IPS DF 6.9 (cell line): ENCODE data around the gene RCSD1.
"Not testable (repeated sequence)": the region's sequence is repeated elsewhere in the genome, so short reads cannot be mapped to it uniquely, and the experiment has no call there.

Source experiments
- DNase-seq: peaks from one replicate; pipeline ENCODE4 v3.0.0-alpha.2; 2013; ENCODE audit warnings: low read depth, low spot score
- H3K27ac ChIP-seq: one replicate; pipeline ENCODE4 v1.5.1; 2013; ENCODE audit warnings: low read length, control low read depth
- H3K27me3 ChIP-seq: 2 replicates; pipeline ENCODE4 v1.6.1; 2013; ENCODE audit warnings: mild to moderate bottlenecking, low read length; ENCODE audit not compliant: control insufficient read depth, insufficient read depth
- H3K36me3 ChIP-seq: 2 replicates; pipeline ENCODE4 v1.6.1; 2013; ENCODE audit warnings: low read length; ENCODE audit not compliant: control insufficient read depth, insufficient read depth
- H3K4me1 ChIP-seq: 2 replicates; pipeline ENCODE4 v1.6.1; 2013; ENCODE audit warnings: low read length; ENCODE audit not compliant: control insufficient read depth, insufficient read depth
- H3K4me3 ChIP-seq: 2 replicates; pipeline ENCODE4 v1.5.1; 2013; ENCODE audit warnings: mild to moderate bottlenecking, low read length
- H3K9me3 ChIP-seq: 2 replicates; pipeline ENCODE4 v1.6.1; 2013; ENCODE audit warnings: low read length, inconsistent platforms; ENCODE audit not compliant: control insufficient read depth, insufficient read depth
- WGBS: extraction: QIAGEN DNeasy Blood & Tissue Kit; methylation state at CpG from one replicate; pipeline ENCODE4 v1.1.7; 2013; ENCODE audit warnings: mixed read lengths, missing lambda C conversion rate; ENCODE audit not compliant: insufficient read length, insufficient coverage; 5-methylcytosine and 5-hydroxymethylcytosine counted together

RCSD1 gene

GRCh38 chr1:167599957-167600581, 30.0 kb upstream of the RCSD1 start:
- WGBS = no CpG with 5 or more reads among the region's 5 CpGs
- H3K9me3 ChIP-seq = no peaks in the 10 kb centered on the region
- no peaks in the 10 kb centered on the region for H3K27me3 ChIP-seq
- H3K27ac ChIP-seq = no peak overlapping the region
- no peaks in the 10 kb centered on the region for H3K4me1 ChIP-seq
- H3K36me3 ChIP-seq = no peaks in the 10 kb centered on the region
- no peak for DNase-seq
- no peak overlapping the region for H3K4me3 ChIP-seq

- Histone ChIP-seq H3K4me3 (no peak overlapping the region), H3K36me3 (no peaks in the 10 kb centered on the region), H3K27ac (no peak overlapping the region), H3K9me3 (peaks cover under 1% of the 10 kb centered on the region; the same call in 1 of the 2 replicates), H3K27me3 (no peaks in the 10 kb centered on the region), H3K4me1 (no peaks in the 10 kb centered on the region)
- no CpG with 5 or more reads among the region's 8 CpGs for WGBS
- no peak for DNase-seq
Observed at GRCh38 chr1:167601442-167602383, 28.3 kb upstream of the RCSD1 start.

- Histone ChIP-seq H3K27me3 (no peaks in the 10 kb centered on the region), H3K36me3 (no peaks in the 10 kb centered on the region), H3K9me3 (peaks cover 1% of the 10 kb centered on the region), H3K4me1 (no peaks in the 10 kb centered on the region), H3K27ac (no peak overlapping the region), H3K4me3 (no peak overlapping the region)
- WGBS = no CpG with 5 or more reads among the region's 8 CpGs
- no peak for DNase-seq
Observed at GRCh38 chr1:167602840-167603239, 27.2 kb upstream of the RCSD1 start.

- WGBS = no CpG with 5 or more reads among the region's 3 CpGs
- no peak for DNase-seq
- no peaks in the 10 kb centered on the region for H3K27me3 ChIP-seq
- no peak overlapping the region for H3K27ac ChIP-seq
- H3K4me1 ChIP-seq = no peaks in the 10 kb centered on the region
- peaks cover 1% of the 10 kb centered on the region for H3K9me3 ChIP-seq
- no peak overlapping the region for H3K4me3 ChIP-seq
- 0 out of 2 replicates have a peak, but pooled peaks cover 2% of the 10 kb centered on the region for H3K36me3 ChIP-seq
Observed at GRCh38 chr1:167605576-167605975, 24.5 kb upstream of the RCSD1 start.

- Histone ChIP-seq H3K36me3 (0 out of 2 replicates have a peak, but pooled peaks cover 2% of the 10 kb centered on the region), H3K27ac (no peak overlapping the region), H3K4me1 (no peaks in the 10 kb centered on the region), H3K4me3 (no peak overlapping the region), H3K27me3 (no peaks in the 10 kb centered on the region), H3K9me3 (no peaks in the 10 kb centered on the region; the same call in 1 of the 2 replicates)
- no CpG with 5 or more reads among the region's 1 CpG for WGBS
- DNase-seq = no peak
Observed at GRCh38 chr1:167611983-167612382, 18.0 kb upstream of the RCSD1 start.

GRCh38 chr1:167612587-167613385, 17.2 kb upstream of the RCSD1 start:
- Histone ChIP-seq H3K9me3 (no peaks in the 10 kb centered on the region; the same call in 1 of the 2 replicates), H3K36me3 (0 out of 2 replicates have a peak, but pooled peaks cover 2% of the 10 kb centered on the region), H3K27me3 (no peaks in the 10 kb centered on the region), H3K27ac (no peak overlapping the region), H3K4me3 (no peak overlapping the region), H3K4me1 (peaks cover 5% of the 10 kb centered on the region; the same call in 1 of the 2 replicates)
- no CpG with 5 or more reads among the region's 2 CpGs for WGBS
- DNase-seq = no peak

GRCh38 chr1:167613984-167614383, 16.0 kb upstream of the RCSD1 start:
- DNase-seq, H3K4me1 ChIP-seq, H3K9me3 ChIP-seq, H3K27ac ChIP-seq, H3K27me3 ChIP-seq, H3K36me3 ChIP-seq, H3K4me3 ChIP-seq: not testable (repeated sequence)
- no CpG with 5 or more reads among the region's 2 CpGs for WGBS

GRCh38 chr1:167614851-167615250, 15.2 kb upstream of the RCSD1 start:
- no peak for DNase-seq
- Histone ChIP-seq H3K9me3 (no peaks in the 10 kb centered on the region), H3K27ac (no peak overlapping the region), H3K36me3 (no peaks in the 10 kb centered on the region), H3K4me3 (no peak overlapping the region), H3K27me3 (no peaks in the 10 kb centered on the region), H3K4me1 (peaks cover 5% of the 10 kb centered on the region; the same call in 1 of the 2 replicates)
- WGBS = no CpG with 5 or more reads among the region's 1 CpG

GRCh38 chr1:167616521-167616920, 13.5 kb upstream of the RCSD1 start:
- Histone ChIP-seq H3K4me1 (peaks cover 5% of the 10 kb centered on the region; the same call in 1 of the 2 replicates), H3K4me3 (no peak overlapping the region), H3K27me3 (no peaks in the 10 kb centered on the region), H3K27ac (no peak overlapping the region), H3K9me3 (no peaks in the 10 kb centered on the region), H3K36me3 (no peaks in the 10 kb centered on the region)
- WGBS = no CpG with 5 or more reads among the region's 8 CpGs
- no peak for DNase-seq
